ENCODE data around the gene RAB13.
"Not testable (repeated sequence)": the region's sequence is repeated elsewhere in the genome, so short reads cannot be mapped to it uniquely, and the experiment has no call there.

RAB13 gene

GRCh38 chr1:153985941-153986761 lies at the start of gene RAB13:
TSS of gene RAB13 (minus strand) at chr1:153986339. CDS start at chr1:153986236, 103 bp downstream.
- peak; percentile 92 for DNase-seq

- DNase-seq: not testable (repeated sequence)
Measured at GRCh38 chr1:154033697-154034096, 47.6 kb upstream of the RAB13 start.

GRCh38 chr1:154019940-154020339 lies 33.8 kb upstream of the RAB13 start:
- no peak for DNase-seq

- DNase-seq: peak; percentile 29
Measured at GRCh38 chr1:154019269-154019668, 33.1 kb upstream of the RAB13 start.

GRCh38 chr1:154014154-154014907 lies 28.2 kb upstream of the RAB13 start:
- no peak for DNase-seq

GRCh38 chr1:154012543-154012942 lies 26.4 kb upstream of the RAB13 start:
- DNase-seq: not testable (repeated sequence)

- no peak for DNase-seq
Measured at GRCh38 chr1:154012129-154012528, 26.0 kb upstream of the RAB13 start.

GRCh38 chr1:154006136-154006535 lies 20.0 kb upstream of the RAB13 start:
- no peak for DNase-seq

GRCh38 chr1:154000420-154000819 lies 14.3 kb upstream of the RAB13 start:
- DNase-seq: no peak

GRCh38 chr1:153996882-153997281 lies 10.7 kb upstream of the RAB13 start:
- not testable (repeated sequence) for DNase-seq

- DNase-seq: no peak
Measured at GRCh38 chr1:153995640-153996039, 9.5 kb upstream of the RAB13 start.

- no peak for DNase-seq
Measured at GRCh38 chr1:153995202-153995601, 9.1 kb upstream of the RAB13 start.

GRCh38 chr1:153991806-153992205 lies 5.7 kb upstream of the RAB13 start:
- no peak for DNase-seq

GRCh38 chr1:153991151-153991630 lies 5.1 kb upstream of the RAB13 start:
- DNase-seq: no peak

- peak; percentile 100 for DNase-seq
Measured at GRCh38 chr1:153990468-153991150, 4.5 kb upstream of the RAB13 start, which contains the start of gene RPS27. TSS of gene RPS27 (plus strand) at chr1:153990762. CDS start at chr1:153990797, 35 bp downstream.

GRCh38 chr1:153987621-153988020 lies 1.5 kb upstream of the RAB13 start:
- DNase-seq: no peak

GRCh38 chr1:153985341-153985912 lies 712 bp downstream of the RAB13 start:
- DNase-seq: no peak

GRCh38 chr1:153984123-153984894 lies 1.8 kb downstream of the RAB13 start:
- DNase-seq: no peak

- DNase-seq: not testable (repeated sequence)
Measured at GRCh38 chr1:153981735-153982134, 4.4 kb downstream of the RAB13 start.

- not testable (repeated sequence) for DNase-seq
Measured at GRCh38 chr1:153979091-153979490, 7.0 kb downstream of the RAB13 start.

- DNase-seq: peak; percentile 48
Measured at GRCh38 chr1:153978274-153978909, 7.7 kb downstream of the RAB13 start.
